Smooth muscle cell (in vitro differentiated cells): ENCODE data around the gene TMX4. TPM values are rescaled to one million over a fixed set of nuclear protein-coding genes. Genes with fewer than 3 reads are reported as not detected.

Experiments
- DNase-seq: peaks from one replicate; lab custom pipeline; 2025; ENCODE audit not compliant: unreplicated experiment; lab: John Stamatoyannopoulos, UW
- H2AFZ ChIP-seq: fragments of 200-600 bp; sonication (generic); 2 replicates; pipeline ENCODE4 v1.6.0; 2016; ENCODE audit warnings: antibody characterized with exemption, low read depth, mild to moderate bottlenecking
- H3F3A ChIP-seq: fragments of 200-600 bp; sonication (generic); 2 replicates; pipeline ENCODE4 v1.6.0; 2017; ENCODE audit warnings: antibody characterized with exemption, low read depth
- H3K27ac ChIP-seq: fragments of 200-600 bp; sonication (generic); 2 replicates; pipeline ENCODE4 v1.5.1; 2016; ENCODE audit warnings: low read depth, mild to moderate bottlenecking
- H3K27me3 ChIP-seq: fragments of 200-600 bp; sonication (generic); 2 replicates; pipeline ENCODE4 v1.6.1; 2016; ENCODE audit warnings: low read depth, mild to moderate bottlenecking
- H3K36me3 ChIP-seq: fragments of 200-600 bp; sonication (generic); 2 replicates; pipeline ENCODE4 v1.5.1; 2016; ENCODE audit warnings: low read depth
- H3K4me1 ChIP-seq: fragments of 200-600 bp; sonication (generic); 2 replicates; pipeline ENCODE4 v1.5.1; 2016; ENCODE audit warnings: low read depth
- H3K4me2 ChIP-seq: fragments of 200-600 bp; sonication (generic); 2 replicates; pipeline ENCODE4 v1.6.0; 2016; ENCODE audit warnings: mild to moderate bottlenecking
- H3K4me3 ChIP-seq: fragments of 200-600 bp; sonication (generic); 2 replicates; pipeline ENCODE4 v1.5.1; 2016; ENCODE audit warnings: mild to moderate bottlenecking
- H3K79me2 ChIP-seq: fragments of 200-600 bp; sonication (generic); 2 replicates; pipeline ENCODE4 v1.6.0; 2016; ENCODE audit warnings: low read depth, mild to moderate bottlenecking
- H3K9ac ChIP-seq: fragments of 200-600 bp; sonication (generic); 2 replicates; pipeline ENCODE4 v1.6.0; 2016; ENCODE audit warnings: low read depth
- H3K9me3 ChIP-seq: fragments of 200-600 bp; sonication (generic); replicated peaks from 2 replicates; pipeline ENCODE4 v1.5.1; 2016; ENCODE audit warnings: low read depth
- H4K20me1 ChIP-seq: fragments of 200-600 bp; sonication (generic); 2 replicates; pipeline ENCODE4 v1.6.0; 2016; ENCODE audit warnings: low read depth
- CTCF ChIP-seq: fragments of 200-600 bp; sonication (generic); IDR thresholded peaks from 2 replicates; pipeline ENCODE4 v1.5.1; 2017; ENCODE audit warnings: borderline replicate concordance, mild to moderate bottlenecking, antibody characterized with exemption; ENCODE audit not compliant: insufficient read depth, poor library complexity, severe bottlenecking
- WGBS: methylation state at CpG from one replicate; pipeline ENCODE4 v1.1.7; 2016; ENCODE audit warnings: low lambda C conversion rate; 5-methylcytosine and 5-hydroxymethylcytosine counted together
- polyA plus RNA-seq: library from polyadenylated mRNA; unstranded; fragments of >200 nt; fragmentation: Nextera tagmentation; extraction: Ambion mirVana; gene quantifications from 2 replicates; pipeline ENCODE4 v1.2.1, GENCODE V29; 2016
- total RNA-seq: library from RNA; depleted of rRNA; stranded (reverse); fragments of >200 nt; gene quantifications from 2 replicates; pipeline ENCODE4 v1.2.3, GENCODE V29; 2014

TMX4 gene
- total and polyA plus RNA-seq, 2 experiments from 2014 or later, result 13.9 to 14.1 TPM

- no peak overlapping the region for H3K4me2 ChIP-seq
- no peak for TF ChIP-seq CTCF
- 92% methylated on average over 2 of the region's 2 CpGs for WGBS
Measured at GRCh38 chr20:8008733-8009132, 10.8 kb downstream of the TMX4 start.

GRCh38 chr20:8007490-8007889 lies 12.1 kb downstream of the TMX4 start:
- Histone ChIP-seq H3K4me1 (no peaks in the 10 kb centered on the region), H2AFZ (no peak overlapping the region), H3K9me3 (no peaks in the 10 kb centered on the region), H3K4me2 (no peak overlapping the region), H3K4me3 (no peak overlapping the region), H3F3A (no peaks in the 10 kb centered on the region), H4K20me1 (peaks cover 11% of the 10 kb centered on the region), H3K27ac (no peak overlapping the region), H3K36me3 (no peaks in the 10 kb centered on the region), H3K9ac (no peak overlapping the region), H3K27me3 (no peaks in the 10 kb centered on the region), H3K79me2 (no peaks in the 10 kb centered on the region)
- no peak for TF ChIP-seq CTCF
- no peak for DNase-seq
- 93% methylated on average over 1 of the region's 1 CpG for WGBS

More at GRCh38 chr20:8008733-8009132, 10.8 kb downstream of the TMX4 start:
- peaks cover 11% of the 10 kb centered on the region for H4K20me1 ChIP-seq
- no peak overlapping the region for H2AFZ ChIP-seq
- no peaks in the 10 kb centered on the region for H3K36me3 ChIP-seq
- no peak overlapping the region for H3K27ac ChIP-seq
- no peaks in the 10 kb centered on the region for H3K9me3 ChIP-seq
- no peaks in the 10 kb centered on the region for H3K4me1 ChIP-seq
- H3K4me3 ChIP-seq, result no peak overlapping the region
- H3K27me3 ChIP-seq, result no peaks in the 10 kb centered on the region
- DNase-seq, result no peak
- H3K9ac ChIP-seq, result no peak overlapping the region
- no peaks in the 10 kb centered on the region for H3F3A ChIP-seq
- peaks cover 4% of the 10 kb centered on the region for H3K79me2 ChIP-seq

- Histone ChIP-seq H3F3A (no peaks in the 10 kb centered on the region), H3K36me3 (no peaks in the 10 kb centered on the region), H3K9me3 (no peaks in the 10 kb centered on the region), H2AFZ (no peak overlapping the region), H3K4me1 (no peaks in the 10 kb centered on the region), H3K4me3 (no peak overlapping the region), H3K4me2 (no peak overlapping the region), H3K27me3 (no peaks in the 10 kb centered on the region), H3K79me2 (no peaks in the 10 kb centered on the region), H3K27ac (no peak overlapping the region), H3K9ac (no peak overlapping the region), H4K20me1 (peaks cover 5% of the 10 kb centered on the region)
- TF ChIP-seq CTCF, result no peak
- no peak for DNase-seq
- 89% methylated on average over 19 of the region's 19 CpGs for WGBS
Measured at GRCh38 chr20:8005575-8006366, 13.8 kb downstream of the TMX4 start.

GRCh38 chr20:8005033-8005432 lies 14.5 kb downstream of the TMX4 start:
- no peaks in the 10 kb centered on the region for H3K9me3 ChIP-seq
- no peaks in the 10 kb centered on the region for H3K27me3 ChIP-seq
- no peaks in the 10 kb centered on the region for H3K4me1 ChIP-seq
- 45% methylated on average over 2 of the region's 2 CpGs for WGBS
- no peak for DNase-seq
- no peak overlapping the region for H3K4me3 ChIP-seq
- H3K9ac ChIP-seq, result no peak overlapping the region
- no peak overlapping the region for H2AFZ ChIP-seq
- no peaks in the 10 kb centered on the region for H3K79me2 ChIP-seq
- no peaks in the 10 kb centered on the region for H3F3A ChIP-seq
- no peak overlapping the region for H3K4me2 ChIP-seq
- no peaks in the 10 kb centered on the region for H3K36me3 ChIP-seq
- H4K20me1 ChIP-seq, result no peaks in the 10 kb centered on the region
- H3K27ac ChIP-seq, result no peak overlapping the region
- TF ChIP-seq CTCF, result no peak
